AG04450 (cell line): ENCODE results near the gene SFI1. TPM values are rescaled to one million over a fixed set of nuclear protein-coding genes. Genes with fewer than 3 reads are reported as not detected.

Source experiments
- CTCF ChIA-PET: fragments of 300-600, 350-600 bp; formaldehyde crosslinking; extraction: SDS; loops from one replicate; lab custom pipeline; 2022; ENCODE audit warnings: antibody characterized with exemption, inconsistent platforms; lab: Charles Lee
- POLR2A ChIA-PET: fragments of 350-600 bp; formaldehyde crosslinking; extraction: SDS; loops from one replicate; lab custom pipeline; 2021; ENCODE audit warnings: antibody characterized with exemption, inconsistent platforms; lab: Yijun Ruan, JAX
- DNase-seq: peaks from one replicate; pipeline ENCODE4 v3.0.0-alpha.2; 2011; ENCODE audit warnings: low read depth, low spot score
- H3K27ac ChIP-seq: one replicate; pipeline ENCODE4 v1.5.1; 2012; ENCODE audit warnings: low read depth, low read length, control low read depth
- H3K27me3 ChIP-seq: one replicate; pipeline ENCODE4 v1.6.0; 2012; ENCODE audit warnings: low read length; ENCODE audit not compliant: control insufficient read depth, insufficient read depth
- H3K4me3 ChIP-seq: 2 replicates; pipeline ENCODE4 v1.5.1; 2011; ENCODE audit warnings: mild to moderate bottlenecking, low read depth, low read length, control low read depth
- H3K9me3 ChIP-seq: 2 replicates; pipeline ENCODE4 v1.5.1; 2012; ENCODE audit warnings: low read length; ENCODE audit not compliant: control insufficient read depth, insufficient read depth
- CTCF ChIP-seq: IDR thresholded peaks from 2 replicates; pipeline ENCODE4 v1.5.1; 2011; ENCODE audit warnings: low read depth, low read length, control low read depth, inconsistent platforms
- polyA plus RNA-seq: library from polyadenylated mRNA; depleted of rRNA; stranded (reverse); fragments of >200 nt; gene quantifications from 2 replicates; pipeline ENCODE4 v1.2.3, GENCODE V29; 2011

The SFI1 gene
- polyA plus RNA-seq, 1 experiment, result 4.1 TPM

GRCh38 chr22:31651664-31652063 lies 155.3 kb downstream of the SFI1 start:
- no peak for TF ChIP-seq CTCF
- POLR2A ChIA-PET, result no interaction called here
- no peaks in the 10 kb centered on the region for H3K9me3 ChIP-seq
- no peak for DNase-seq
- no peak overlapping the region for H3K27ac ChIP-seq
- no peak overlapping the region for H3K4me3 ChIP-seq
- no peaks in the 10 kb centered on the region for H3K27me3 ChIP-seq
- CTCF ChIA-PET, result no interaction called here

- CTCF ChIA-PET, result no interaction called here
- Histone ChIP-seq H3K4me3 (no peak overlapping the region), H3K27me3 (no peaks in the 10 kb centered on the region), H3K9me3 (no peaks in the 10 kb centered on the region), H3K27ac (no peak overlapping the region)
- TF ChIP-seq CTCF, result no peak
- no peak for DNase-seq
- POLR2A ChIA-PET, result no interaction called here
Measured at GRCh38 chr22:31652088-31652487, 155.8 kb downstream of the SFI1 start.

- Histone ChIP-seq H3K27me3 (no peaks in the 10 kb centered on the region), H3K27ac (no peak overlapping the region), H3K4me3 (no peak overlapping the region), H3K9me3 (no peaks in the 10 kb centered on the region)
- DNase-seq, result no peak
- no peak for TF ChIP-seq CTCF
- ChIA-PET CTCF (interaction anchor here (0.8 kb wide), 1 partner anchor 12 kb away, joined by 4 read pairs; no protein-coding TSS in a partner anchor), POLR2A (no interaction called here)
Measured at GRCh38 chr22:31652911-31653684, 156.8 kb downstream of the SFI1 start.

- POLR2A ChIA-PET, result no interaction called here
- no peak for TF ChIP-seq CTCF
- no peak overlapping the region for H3K4me3 ChIP-seq
- H3K9me3 ChIP-seq, result no peaks in the 10 kb centered on the region
- DNase-seq, result no peak
- CTCF ChIA-PET, result no interaction called here
- H3K27me3 ChIP-seq, result no peaks in the 10 kb centered on the region
- no peak overlapping the region for H3K27ac ChIP-seq
Measured at GRCh38 chr22:31653944-31654343, 157.6 kb downstream of the SFI1 start.

GRCh38 chr22:31654408-31654807 lies 158.1 kb downstream of the SFI1 start:
- no peaks in the 10 kb centered on the region for H3K9me3 ChIP-seq
- no peak for TF ChIP-seq CTCF
- CTCF ChIA-PET, result interaction anchor here (1.2 kb wide), 1 partner anchor 11 kb away, joined by 6 read pairs; no protein-coding TSS in a partner anchor
- POLR2A ChIA-PET, result no interaction called here
- no peak for DNase-seq
- H3K4me3 ChIP-seq, result no peak overlapping the region
- H3K27ac ChIP-seq, result no peak overlapping the region
- no peaks in the 10 kb centered on the region for H3K27me3 ChIP-seq
